Activated T-cell treated with anti-CD3 and anti-CD28 coated beads for 4 hours (primary cell): ENCODE results near the gene FLYWCH2.

ENCODE experiments used
- DNase-seq: peaks from one replicate; pipeline ENCODE4 v3.0.0-alpha.2; 2020

FLYWCH2 gene

GRCh38 chr16:2884041-2884451, 1.0 kb downstream of the FLYWCH2 start:
- DNase-seq, result no peak

DNA sequence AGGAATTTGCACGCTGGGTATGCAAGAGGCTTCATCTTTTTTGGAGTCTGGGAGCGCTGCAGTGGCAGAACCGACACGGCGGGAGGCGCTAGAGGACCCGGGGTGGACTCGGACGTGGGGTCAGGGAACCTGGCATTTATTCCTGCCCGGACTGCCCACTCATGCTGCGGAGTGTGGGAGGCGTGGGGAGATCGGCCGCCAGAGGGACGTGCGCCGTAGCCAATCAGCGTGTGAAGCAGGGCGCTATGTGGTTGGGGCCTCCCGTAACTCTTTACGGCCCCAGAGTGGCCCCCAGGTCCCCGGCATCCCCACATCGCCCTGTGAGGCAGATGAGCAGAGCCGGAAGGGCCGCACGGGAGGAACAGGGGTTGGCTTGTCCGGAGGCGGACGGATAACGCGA, 11.2 kb downstream of the FLYWCH2 start:
- no peak for DNase-seq

DNA sequence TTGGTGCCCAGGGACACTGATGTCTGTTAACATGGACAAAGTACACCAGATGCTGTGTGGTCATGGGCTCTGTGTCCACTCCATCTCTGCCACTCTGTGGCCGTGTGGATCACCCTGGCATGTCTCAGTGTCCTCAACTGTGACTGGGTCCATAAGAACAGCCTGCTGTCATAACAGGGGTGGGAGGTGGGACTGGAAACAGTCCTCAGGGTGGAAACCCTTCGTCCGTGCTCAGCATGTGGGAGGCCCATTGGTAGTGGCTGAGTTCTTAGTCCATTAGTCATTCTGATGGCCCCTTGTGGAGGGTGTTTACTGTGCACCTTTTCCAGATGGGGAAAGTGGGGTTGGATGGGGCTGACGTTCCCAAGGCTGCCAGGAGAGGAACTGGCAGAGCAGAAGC, 12.8 kb downstream of the FLYWCH2 start:
- no peak for DNase-seq

DNA sequence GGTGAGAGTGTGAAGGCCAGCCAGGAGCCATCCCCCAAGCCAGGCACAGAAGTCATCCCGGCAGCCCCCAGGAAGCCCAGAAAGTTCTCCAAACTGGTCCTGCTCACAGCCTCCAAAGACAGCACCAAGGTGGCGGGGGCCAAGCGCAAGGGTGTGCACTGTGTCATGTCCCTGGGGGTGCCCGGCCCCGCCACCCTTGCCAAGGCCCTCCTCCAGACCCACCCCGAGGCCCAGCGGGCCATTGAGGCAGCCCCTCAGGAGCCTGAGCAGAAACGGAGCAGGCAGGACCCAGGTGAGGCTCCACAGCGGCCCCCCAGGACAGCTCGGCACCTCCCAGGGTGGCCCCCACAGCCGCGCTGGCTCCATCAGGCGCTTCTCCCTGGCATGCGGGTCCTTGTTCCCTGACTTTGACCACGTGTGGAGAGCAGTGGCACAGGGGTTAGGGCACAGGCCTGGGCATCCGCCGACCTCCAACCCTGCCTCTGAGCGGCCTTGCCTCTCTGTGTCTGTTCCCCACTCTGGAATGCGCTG, 13.5 kb downstream of the FLYWCH2 start:
- DNase-seq, result no peak

GRCh38 chr16:2897110-2897509, 14.1 kb downstream of the FLYWCH2 start:
- no peak for DNase-seq

DNA sequence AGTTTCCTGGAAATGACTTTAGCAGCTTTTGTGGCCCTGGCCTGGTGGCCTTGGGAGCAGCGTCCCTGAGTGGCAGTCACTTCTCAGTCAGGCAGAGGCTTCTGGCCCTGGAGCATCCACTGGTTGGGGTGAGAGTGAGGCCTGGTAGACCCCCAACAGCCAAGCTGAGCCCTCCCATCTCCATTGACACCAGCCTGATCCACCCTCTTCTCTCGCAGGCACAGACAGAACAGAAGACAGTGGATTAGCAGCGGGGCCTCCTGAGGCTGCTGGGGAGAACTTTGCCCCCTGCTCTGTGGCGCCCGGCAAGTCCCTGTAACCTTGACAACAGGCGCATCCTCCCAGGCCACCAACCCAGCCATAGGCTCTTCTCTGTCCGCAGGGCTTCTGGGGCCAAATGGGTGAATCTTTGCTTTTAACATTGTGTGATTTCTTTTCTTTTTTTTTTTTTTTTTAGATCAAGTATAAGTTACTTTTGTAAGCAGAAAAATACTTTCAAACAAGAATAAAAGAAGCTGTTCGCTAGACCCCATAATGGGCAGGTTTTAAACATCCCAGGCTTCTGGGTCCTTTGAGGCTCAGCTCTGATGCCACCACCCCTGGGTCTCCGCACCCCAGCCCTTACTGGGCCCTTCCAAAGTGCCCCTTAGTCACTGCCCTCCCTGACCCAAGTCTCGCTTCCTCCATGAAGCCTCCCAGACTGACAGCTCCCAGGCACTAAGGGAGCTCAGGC, 16.0 kb downstream of the FLYWCH2 start:
- no peak for DNase-seq

DNA sequence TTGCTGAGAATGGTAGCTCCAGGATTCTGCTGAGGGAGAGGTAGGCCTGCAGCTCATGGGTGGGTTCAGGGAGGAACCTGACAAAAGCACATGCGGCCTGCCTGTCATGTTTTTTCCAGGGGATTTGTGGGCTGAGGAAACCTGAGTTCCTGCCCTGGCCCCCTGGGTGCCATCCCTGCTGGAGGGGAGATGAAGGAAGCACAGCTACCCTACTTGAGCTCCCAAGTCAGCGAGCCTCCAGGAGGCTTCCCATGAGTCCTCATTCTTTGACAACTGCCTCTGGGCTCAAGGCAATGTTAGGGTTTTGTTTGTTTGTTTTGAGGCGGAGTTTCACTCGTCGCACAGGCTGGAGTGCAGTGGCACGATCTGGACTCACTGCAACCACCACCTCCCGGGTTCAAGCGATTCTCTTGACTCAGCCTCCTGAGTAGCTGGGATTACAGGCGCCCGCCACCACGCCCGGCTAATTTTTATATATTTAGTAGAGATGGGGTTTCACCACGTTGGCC, 16.6 kb downstream of the FLYWCH2 start:
- DNase-seq, result no peak

DNA sequence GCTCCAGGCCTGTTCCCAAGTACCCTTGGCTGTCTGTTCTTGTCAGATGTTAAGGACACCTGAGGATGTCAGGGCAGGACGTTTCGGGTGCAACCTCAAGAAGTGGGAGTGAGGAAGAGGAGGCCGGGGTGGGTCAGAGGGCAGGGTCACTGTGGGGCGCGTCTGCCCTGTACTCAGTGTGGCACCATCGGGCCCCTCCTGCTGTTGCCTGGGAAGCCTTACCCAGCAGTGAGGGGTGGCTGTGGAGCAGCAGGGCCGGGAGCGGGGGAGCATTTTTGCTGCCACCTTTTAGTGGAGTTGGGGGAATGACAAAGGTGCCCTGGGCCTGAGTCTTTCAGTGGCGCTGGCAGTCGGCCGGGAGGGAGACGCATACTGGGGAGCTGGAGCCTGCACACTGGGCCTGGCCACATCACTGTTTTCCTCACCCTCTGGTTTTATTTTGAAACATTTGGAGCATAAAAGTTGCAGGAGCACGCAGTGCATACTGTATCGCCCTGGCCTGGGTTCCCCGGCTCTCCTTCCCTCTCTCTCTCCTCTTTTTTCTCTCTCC, 17.6 kb downstream of the FLYWCH2 start:
- no peak for DNase-seq

DNA sequence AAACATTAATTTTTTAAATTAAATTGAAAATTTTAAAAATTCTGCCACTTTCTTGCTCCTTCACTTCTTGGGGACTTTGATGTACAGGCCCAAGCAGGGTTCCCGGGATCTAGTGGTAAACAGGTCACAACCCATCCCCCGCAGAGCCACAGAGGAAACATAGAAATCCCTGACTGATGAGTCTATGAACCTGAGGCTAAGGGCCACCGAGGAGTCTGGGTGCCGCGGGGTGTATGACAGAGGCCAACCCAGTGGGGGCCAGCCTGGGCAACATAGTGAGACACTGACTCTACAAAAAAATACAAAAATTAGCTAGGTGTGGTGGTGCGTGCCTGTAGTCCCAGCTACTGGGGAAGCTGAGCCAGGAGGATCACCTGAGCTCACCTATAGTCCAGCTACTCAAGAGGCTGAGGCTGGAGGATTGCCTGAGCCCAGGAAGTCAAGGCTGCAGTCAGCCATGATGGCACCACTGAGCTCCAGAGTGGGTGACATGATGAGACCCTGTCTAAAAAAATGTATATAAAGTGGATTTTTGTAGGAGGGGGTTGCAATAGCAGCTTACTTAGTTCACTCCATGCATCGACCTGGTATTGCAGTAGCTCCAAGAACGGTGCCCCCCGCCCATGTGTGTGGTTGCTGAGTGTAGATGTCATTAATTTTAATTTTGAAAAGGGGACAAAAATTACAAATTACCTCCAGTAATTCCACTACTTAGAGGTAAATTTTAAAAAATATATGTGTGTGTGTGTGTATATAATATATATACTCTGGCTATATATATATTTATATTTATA, 19.5 kb downstream of the FLYWCH2 start:
- no peak for DNase-seq

DNA sequence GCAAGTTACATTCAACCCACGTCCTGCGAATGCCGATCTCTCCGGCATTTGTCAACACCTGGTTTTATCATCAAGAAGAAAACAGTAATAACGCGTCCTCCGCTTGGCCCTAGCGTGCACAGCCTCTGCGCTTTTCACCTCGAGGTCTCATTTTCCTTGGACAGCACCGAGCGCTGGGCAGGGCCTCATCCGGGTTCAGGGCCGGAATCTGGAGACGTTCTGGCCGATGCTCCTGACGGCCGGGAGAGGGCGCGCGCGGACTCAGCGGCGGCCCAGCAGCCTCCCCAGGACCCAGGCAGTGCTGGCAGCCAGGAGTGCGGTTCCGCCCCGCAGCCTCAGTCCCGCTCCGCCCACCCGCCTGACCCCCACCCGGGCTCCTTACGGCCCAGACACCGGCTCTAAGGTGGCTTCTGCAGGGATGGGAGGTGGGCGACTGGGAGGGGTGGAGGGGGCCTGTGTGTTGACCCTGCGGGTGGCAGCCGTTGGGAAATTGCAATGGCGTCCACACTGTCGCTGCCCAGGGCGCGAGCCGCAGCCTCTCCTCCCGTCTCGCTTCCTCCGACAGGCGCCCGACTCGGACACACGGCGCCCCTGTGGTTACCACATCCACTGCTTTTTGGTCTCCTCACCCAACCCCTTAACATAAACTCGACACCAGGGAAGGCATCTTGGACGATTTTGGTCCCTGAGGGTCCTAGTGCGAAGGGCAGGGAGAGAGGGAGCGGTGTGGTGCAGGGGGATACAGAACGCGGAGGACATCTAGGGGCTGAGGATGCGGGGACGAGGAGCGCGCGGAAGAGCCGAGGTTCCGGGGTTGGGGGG, 21.3 kb downstream of the FLYWCH2 start:
- DNase-seq, result peak; percentile 59

GRCh38 chr16:2904922-2905240, 21.9 kb downstream of the FLYWCH2 start:
- no peak for DNase-seq

GRCh38 chr16:2905241-2905987, 22.4 kb downstream of the FLYWCH2 start:
- peak; percentile 76 for DNase-seq

- no peak for DNase-seq
Measured at GRCh38 chr16:2905988-2906387, 23.0 kb downstream of the FLYWCH2 start.

DNA sequence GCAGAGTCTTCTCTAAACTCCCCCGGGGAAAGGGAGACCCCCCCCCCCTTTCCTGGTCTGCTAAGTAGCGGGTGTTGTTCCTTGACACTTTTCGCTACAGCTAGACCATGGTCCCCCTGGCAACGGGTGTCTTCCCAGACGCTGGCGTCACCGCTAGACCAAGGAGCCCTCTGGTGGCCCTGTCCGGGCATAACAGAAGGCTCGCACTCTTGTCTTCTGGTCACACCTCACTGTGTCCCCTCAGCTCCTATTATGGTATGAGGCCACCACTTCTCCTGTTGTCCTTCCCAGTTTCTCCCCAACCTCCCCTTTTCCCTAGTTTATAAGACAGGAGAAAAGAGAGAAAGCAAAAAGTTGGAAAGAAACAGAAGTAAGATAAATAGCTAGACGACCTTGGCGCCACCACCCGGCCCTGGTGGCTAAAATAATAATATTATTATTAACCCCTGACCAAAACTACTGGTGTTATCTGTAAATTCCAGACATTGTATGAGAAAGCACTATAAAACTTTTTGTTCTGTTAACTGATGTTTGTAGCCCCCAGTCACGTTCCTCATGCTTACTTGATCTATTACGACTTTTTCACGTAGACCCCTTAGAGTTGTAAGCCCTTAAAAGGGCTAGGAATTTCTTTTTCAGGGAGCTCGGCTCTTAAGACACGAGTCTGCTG, 24.2 kb downstream of the FLYWCH2 start:
- DNase-seq, result peak; percentile 14

GRCh38 chr16:2910441-2910969, 27.5 kb downstream of the FLYWCH2 start:
- DNase-seq, result no peak

DNA sequence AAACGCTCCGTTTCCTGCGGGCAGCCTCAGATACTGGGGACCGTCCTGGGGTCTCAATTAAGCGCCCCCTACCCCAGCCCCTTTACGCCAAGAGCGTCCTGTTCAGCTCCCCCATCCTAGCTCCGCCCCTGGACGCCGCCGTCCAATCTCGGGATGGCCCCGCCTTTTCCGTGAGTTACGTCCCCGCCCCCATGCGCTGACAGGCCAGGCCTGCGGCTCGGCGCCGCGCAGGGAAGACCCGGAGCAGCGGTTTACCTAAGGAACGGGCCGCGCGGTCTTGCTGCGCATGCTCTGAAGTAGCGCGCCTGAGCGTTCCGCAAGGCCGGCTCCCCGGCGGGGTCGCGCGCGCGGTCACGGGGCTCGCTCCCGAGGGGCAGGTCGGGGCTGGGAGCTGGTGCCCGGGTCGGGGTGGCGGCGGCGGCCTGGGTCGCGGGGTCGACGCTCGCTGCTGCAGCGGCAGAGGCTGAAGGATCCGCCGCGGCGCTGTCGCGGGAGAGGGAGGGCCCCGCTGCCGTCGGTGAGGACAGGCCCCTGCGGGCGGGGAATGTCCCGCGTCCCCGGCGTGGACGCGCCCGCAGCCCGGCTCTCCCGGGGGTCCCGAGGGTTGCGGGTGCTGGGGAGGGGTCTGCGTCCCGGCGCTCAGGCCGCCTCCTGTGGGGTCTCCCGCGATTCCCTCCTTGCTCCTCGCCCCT, 28.8 kb downstream of the FLYWCH2 start, which contains the start of gene FLYWCH1:
TSS of gene FLYWCH1 (plus strand) at position 294 of the 692 bp plus-strand sequence. CDS start 17,755 bp downstream, outside the sequence.
- peak; percentile 98 for DNase-seq

DNA sequence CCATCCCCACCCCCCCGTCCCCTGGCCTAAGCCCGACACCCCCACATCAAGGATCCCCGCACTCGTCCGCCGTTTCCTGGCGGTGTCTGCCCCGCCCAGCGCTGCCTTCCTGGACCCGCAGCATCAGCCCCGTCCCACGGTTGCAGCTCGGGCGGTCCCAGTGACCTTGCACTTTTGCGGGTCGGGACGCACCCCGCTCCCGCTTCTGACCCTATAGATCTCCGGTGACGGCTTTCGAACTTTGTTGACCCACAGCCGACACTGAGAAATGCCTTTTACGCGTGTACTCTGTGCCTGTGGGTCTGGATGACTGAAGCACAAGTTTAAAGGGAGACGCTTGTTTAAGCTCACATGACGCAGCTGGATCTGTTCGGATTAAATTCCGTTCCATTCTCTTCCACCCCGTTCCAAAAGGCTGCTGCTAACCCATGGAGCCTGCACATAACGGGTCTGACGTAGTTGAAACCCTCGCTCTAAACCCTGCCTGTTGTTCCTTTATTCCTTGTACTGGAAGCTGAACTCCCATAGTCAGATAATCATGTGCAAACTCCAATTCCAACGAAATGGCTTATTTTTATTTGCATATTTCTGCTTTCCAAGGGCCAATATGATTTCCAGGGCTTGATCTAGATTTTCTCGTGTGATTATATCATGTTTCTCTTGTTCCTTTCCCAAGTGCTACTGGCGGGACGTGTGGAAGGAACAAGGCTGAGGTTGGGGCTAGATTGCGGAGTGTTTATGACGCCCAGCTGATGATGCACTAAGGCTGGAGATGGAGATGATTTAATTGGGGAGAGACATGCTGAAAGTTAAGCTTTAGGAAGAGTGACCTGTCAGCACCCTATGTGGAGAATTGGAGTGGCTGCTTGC, 29.6 kb downstream of the FLYWCH2 start:
- no peak for DNase-seq

DNA sequence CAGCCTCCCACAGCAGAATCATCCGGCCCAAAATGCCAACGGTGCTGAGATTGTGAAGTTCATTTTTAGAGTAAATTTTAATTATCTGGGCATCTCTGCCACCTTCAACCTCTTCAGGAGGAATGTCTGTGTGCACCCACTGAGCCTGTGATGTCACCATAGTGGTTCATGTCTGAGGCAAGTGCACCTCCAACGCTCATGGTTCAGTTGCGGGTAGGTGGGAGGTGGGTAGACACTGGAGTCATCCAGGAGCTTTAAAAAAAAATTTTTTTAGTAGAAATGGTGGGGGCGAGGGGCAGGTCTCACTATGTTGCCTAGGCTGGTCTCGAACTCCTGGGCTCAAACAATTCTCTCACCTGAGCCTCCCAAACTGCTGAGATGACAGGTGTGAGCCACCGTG, 30.6 kb downstream of the FLYWCH2 start:
- no peak for DNase-seq

- DNase-seq, result no peak
Measured at GRCh38 chr16:2914233-2914632, 31.2 kb downstream of the FLYWCH2 start.
